NCI-H1694 treated with DMSO at 0.1 percent for 48 hours (cell line): ENCODE data around the gene PCED1B.

Source experiments
- DNase-seq: peaks from one replicate; lab custom pipeline; 2025; lab: John Stamatoyannopoulos, UW

The PCED1B gene

GRCh38 chr12:47120736-47121135 lies 41.3 kb downstream of the PCED1B start:
- DNase-seq, result no peak

- DNase-seq, result no peak
Measured at GRCh38 chr12:47121146-47121545, 41.7 kb downstream of the PCED1B start.

GRCh38 chr12:47122602-47123001 lies 43.2 kb downstream of the PCED1B start:
- no peak for DNase-seq

- DNase-seq, result no peak
Measured at GRCh38 chr12:47123730-47124129, 44.3 kb downstream of the PCED1B start.

GRCh38 chr12:47124451-47124850 lies 45.0 kb downstream of the PCED1B start:
- no peak for DNase-seq

GRCh38 chr12:47126246-47126645 lies 46.8 kb downstream of the PCED1B start:
- DNase-seq, result no peak

- DNase-seq, result no peak
Measured at GRCh38 chr12:47131011-47131410, 51.6 kb downstream of the PCED1B start.

- no peak for DNase-seq
Measured at GRCh38 chr12:47134005-47134404, 54.6 kb downstream of the PCED1B start.

- DNase-seq, result no peak
Measured at GRCh38 chr12:47135578-47135977, 56.2 kb downstream of the PCED1B start.

- no peak for DNase-seq
Measured at GRCh38 chr12:47139000-47139681, 59.7 kb downstream of the PCED1B start.

- no peak for DNase-seq
Measured at GRCh38 chr12:47141459-47141858, 62.0 kb downstream of the PCED1B start.

- DNase-seq, result no peak
Measured at GRCh38 chr12:47144769-47145168, 65.3 kb downstream of the PCED1B start.

- no peak for DNase-seq
Measured at GRCh38 chr12:47145188-47145587, 65.8 kb downstream of the PCED1B start.

GRCh38 chr12:47147739-47148138 lies 68.3 kb downstream of the PCED1B start:
- no peak for DNase-seq

GRCh38 chr12:47149146-47149545 lies 69.7 kb downstream of the PCED1B start:
- no peak for DNase-seq

- DNase-seq, result no peak
Measured at GRCh38 chr12:47152095-47152494, 72.7 kb downstream of the PCED1B start.

- no peak for DNase-seq
Measured at GRCh38 chr12:47155457-47156166, 76.2 kb downstream of the PCED1B start.

- DNase-seq, result no peak
Measured at GRCh38 chr12:47156167-47156736, 76.8 kb downstream of the PCED1B start.

GRCh38 chr12:47158792-47159191 lies 79.4 kb downstream of the PCED1B start:
- no peak for DNase-seq

- DNase-seq, result no peak
Measured at GRCh38 chr12:47159348-47159747, 79.9 kb downstream of the PCED1B start.

GRCh38 chr12:47160316-47161244 lies 81.2 kb downstream of the PCED1B start:
- no peak for DNase-seq

GRCh38 chr12:47164116-47164515 lies 84.7 kb downstream of the PCED1B start:
- no peak for DNase-seq
